ENCODE data around the gene CDHR3. TPM values are rescaled to one million over a fixed set of nuclear protein-coding genes. Genes with fewer than 3 reads are reported as not detected.

CDHR3 gene
- total RNA-seq, 1 donor from 2014 or later, result 1.4 TPM

GRCh38 chr7:106035568-106035967, 72.5 kb downstream of the CDHR3 start:
- peaks cover 13% of the 10 kb centered on the region for H3K4me1 Mint-ChIP-seq
- no peaks in the 10 kb centered on the region for H3K79me2 ChIP-seq (ENCODE audit: low read depth)
- no peak for DNase-seq (ENCODE audit: low spot score)
- H3K36me3 ChIP-seq, result no peaks in the 10 kb centered on the region
- H3K9me3 ChIP-seq (ENCODE audit: low read depth), result no peaks in the 10 kb centered on the region
- H3K27me3 ChIP-seq, result peaks cover 5% of the 10 kb centered on the region
- H4K20me1 ChIP-seq (ENCODE audit: low read depth), result no peaks in the 10 kb centered on the region
- peaks cover 9% of the 10 kb centered on the region for H3K4me1 ChIP-seq
- no peaks in the 10 kb centered on the region for H3F3A ChIP-seq (ENCODE audit: low read depth)
- no peak overlapping the region for H3K4me2 ChIP-seq
- H2AFZ ChIP-seq (replicated peaks), result no peak overlapping the region
- H3K27me3 Mint-ChIP-seq (ENCODE audit: insufficient read depth, low read depth), result peaks cover 5% of the 10 kb centered on the region
- TF ChIP-seq CTCF (IDR thresholded peaks at IDR 0.05), result no peak
- no peak for TF ChIP-seq EZH2 (IDR thresholded peaks at IDR 0.05)
- TF ChIP-seq EZH2phosphoT487 (IDR thresholded peaks at IDR 0.05), result no peak
- H3K36me3 Mint-ChIP-seq, result peaks cover 2% of the 10 kb centered on the region
- no peak overlapping the region for H3K4me3 Mint-ChIP-seq
- H3K9ac ChIP-seq, result no peak overlapping the region
- H3K4me3 ChIP-seq, result no peak overlapping the region
- no peak overlapping the region for H3K27ac Mint-ChIP-seq
- peaks cover 2% of the 10 kb centered on the region for H3K9me3 Mint-ChIP-seq
- H3K27ac ChIP-seq, result no peak overlapping the region

GRCh38 chr7:106036004-106036403, 72.9 kb downstream of the CDHR3 start:
- Histone ChIP-seq H3K79me2 (ENCODE audit: low read depth) (no peaks in the 10 kb centered on the region), H2AFZ (replicated peaks) (no peak overlapping the region), H3K4me3 (no peak overlapping the region), H3K36me3 (no peaks in the 10 kb centered on the region), H3K9ac (no peak overlapping the region), H3K9me3 (ENCODE audit: low read depth) (no peaks in the 10 kb centered on the region), H3F3A (ENCODE audit: low read depth) (no peaks in the 10 kb centered on the region), H4K20me1 (ENCODE audit: low read depth) (no peaks in the 10 kb centered on the region), H3K27ac (no peak overlapping the region), H3K4me2 (no peak overlapping the region), H3K4me1 (peaks cover 7% of the 10 kb centered on the region), H3K27me3 (peaks cover 5% of the 10 kb centered on the region)
- peaks cover 2% of the 10 kb centered on the region for H3K9me3 Mint-ChIP-seq
- peaks cover 4% of the 10 kb centered on the region for H3K27me3 Mint-ChIP-seq (ENCODE audit: insufficient read depth, low read depth)
- no peak for DNase-seq (ENCODE audit: low spot score)
- TF ChIP-seq CTCF (IDR thresholded peaks at IDR 0.05) (no peak), EZH2 (IDR thresholded peaks at IDR 0.05) (no peak), EZH2phosphoT487 (IDR thresholded peaks at IDR 0.05) (no peak)
- no peak overlapping the region for H3K4me3 Mint-ChIP-seq
- no peak overlapping the region for H3K27ac Mint-ChIP-seq
- H3K4me1 Mint-ChIP-seq, result peaks cover 12% of the 10 kb centered on the region
- peaks cover 2% of the 10 kb centered on the region for H3K36me3 Mint-ChIP-seq

GRCh38 chr7:106037489-106038176, 74.6 kb downstream of the CDHR3 start:
- Histone ChIP-seq H3K4me2 (no peak overlapping the region), H3K79me2 (ENCODE audit: low read depth) (no peaks in the 10 kb centered on the region), H2AFZ (replicated peaks) (no peak overlapping the region), H3K27me3 (peaks cover 6% of the 10 kb centered on the region), H4K20me1 (ENCODE audit: low read depth) (no peaks in the 10 kb centered on the region), H3K4me1 (no peaks in the 10 kb centered on the region), H3K9ac (no peak overlapping the region), H3K27ac (no peak overlapping the region), H3K36me3 (no peaks in the 10 kb centered on the region), H3K9me3 (ENCODE audit: low read depth) (no peaks in the 10 kb centered on the region), H3F3A (ENCODE audit: low read depth) (no peaks in the 10 kb centered on the region), H3K4me3 (no peak overlapping the region)
- H3K9me3 Mint-ChIP-seq, result no peaks in the 10 kb centered on the region
- no peak overlapping the region for H3K27ac Mint-ChIP-seq
- peaks cover 5% of the 10 kb centered on the region for H3K27me3 Mint-ChIP-seq (ENCODE audit: insufficient read depth, low read depth)
- DNase-seq (ENCODE audit: low spot score), result no peak
- H3K4me1 Mint-ChIP-seq, result peaks cover 11% of the 10 kb centered on the region
- H3K36me3 Mint-ChIP-seq, result peaks cover 2% of the 10 kb centered on the region
- H3K4me3 Mint-ChIP-seq, result no peak overlapping the region
- no peak for TF ChIP-seq CTCF (IDR thresholded peaks at IDR 0.05)
- TF ChIP-seq EZH2phosphoT487 (IDR thresholded peaks at IDR 0.05), result no peak
- TF ChIP-seq EZH2 (IDR thresholded peaks at IDR 0.05), result no peak

All from neural progenitor cell (in vitro differentiated cells).